HCT116 (cell line): ENCODE measurements around the gene KATNAL2. TPM values are rescaled to one million over a fixed set of nuclear protein-coding genes. Genes with fewer than 3 reads are reported as not detected.

Experiments
- ATAC-seq: fragments of 200-7000 bp; cut with Tn5 transposase; 2 replicates; pipeline ENCODE4 v1.9.1; 2020; ENCODE audit warnings: mild to moderate bottlenecking, moderate library complexity
- BruUV-seq: library from RNA; stranded (reverse); fragments of 400-500 nt; replicated peaks from 2 replicates; lab custom pipeline; 2021; lab: Mats Ljungman, UMichigan
- CTCF ChIA-PET: fragments of 300-600 bp; sonication (Branson Sonifier 250); formaldehyde crosslinking; loops from one replicate; lab custom pipeline; 2021; ENCODE audit warnings: antibody characterized with exemption; lab: Charles Lee
- POLR2A ChIA-PET: fragments of 300-600, 350-600 bp; sonication (Branson Sonifier 250); formaldehyde crosslinking; loops from one replicate; lab custom pipeline; 2021; ENCODE audit warnings: antibody characterized with exemption; lab: Charles Lee
- RAD21 ChIA-PET, 2 experiments: fragments of 300-600 bp; sonication (Branson Sonifier 250); formaldehyde crosslinking; loops; one replicate each; lab custom pipeline; 2023; ENCODE audit warnings: low total read pairs in 2 of 2; ENCODE audit not compliant: uncharacterized antibody in 2 of 2, unreplicated experiment in 2 of 2, low non-redundant PET in 1 of 2; lab: Charles Lee
- DNase-seq: peaks from one replicate; pipeline ENCODE4 v3.0.0-alpha.2; 2010; ENCODE audit warnings: low read depth, low spot score
- H2AFZ ChIP-seq: fragments of 200-600 bp; shearing (Covaris generic), sonication (generic); 2 replicates; pipeline ENCODE4 v1.6.1; 2017; ENCODE audit warnings: low read depth, mixed run types, mixed read lengths, antibody characterized with exemption, low read length; ENCODE audit not compliant: poor library complexity, severe bottlenecking
- H3K27ac ChIP-seq: 2 replicates; pipeline ENCODE4 v1.5.1; 2012; ENCODE audit warnings: low read depth, low read length
- H3K27me3 ChIP-seq: fragments of 200-600 bp; sonication (generic); 2 replicates; pipeline ENCODE4 v1.6.1; 2016; ENCODE audit warnings: mixed run types, low read length, mixed read lengths; ENCODE audit not compliant: insufficient read depth
- H3K36me3 ChIP-seq, 2 experiments: fragments of 200-500 bp in 1 of 2; fragments of 200-600 bp in 1 of 2; sonication (Bioruptor generic) in 1 of 2; sonication (generic) in 1 of 2; 2 replicates each; pipeline versions ENCODE4 v1.5.1 to v1.6.1; 2014 to 2016; ENCODE audit warnings: low read length in 2 of 2, inconsistent platforms in 1 of 2, mixed read lengths in 1 of 2, mixed run types in 1 of 2; ENCODE audit not compliant: insufficient read depth in 2 of 2, control insufficient read depth in 1 of 2
- H3K4me1 ChIP-seq, 2 experiments: fragments of 200-600 bp in 1 of 2; sonication (generic) in 1 of 2; 2 replicates each; pipeline versions ENCODE4 v1.5.1 to v1.6.1; 2012 to 2017; ENCODE audit warnings: low read length in 2 of 2, inconsistent platforms in 1 of 2, mild to moderate bottlenecking in 1 of 2, mixed read lengths in 1 of 2, mixed run types in 1 of 2, moderate library complexity in 1 of 2; ENCODE audit not compliant: insufficient read depth in 2 of 2, control insufficient read depth in 1 of 2
- H3K4me2 ChIP-seq: fragments of 200-600 bp; sonication (generic); 2 replicates; pipeline ENCODE4 v1.6.1; 2017; ENCODE audit warnings: mixed run types, low read length, mixed read lengths
- H3K4me3 ChIP-seq, 2 experiments: fragments of 200-600 bp in 1 of 2; sonication (generic) in 1 of 2; replicated peaks in 1 of 2; 2 replicates each; pipeline ENCODE4 v1.5.1; 2011 to 2016; ENCODE audit warnings: low read length in 2 of 2, control low read depth in 1 of 2, low read depth in 1 of 2, mild to moderate bottlenecking in 1 of 2, mixed read lengths in 1 of 2, mixed run types in 1 of 2
- H3K79me2 ChIP-seq: fragments of 200-600 bp; sonication (generic); 2 replicates; pipeline ENCODE4 v1.6.1; 2017; ENCODE audit warnings: mild to moderate bottlenecking, mixed run types, low read length, moderate library complexity, mixed read lengths; ENCODE audit not compliant: insufficient read depth
- H3K9ac ChIP-seq: fragments of 200-600 bp; sonication (generic); 2 replicates; pipeline ENCODE4 v1.6.1; 2016; ENCODE audit warnings: low read length, mixed read lengths
- H3K9me2 ChIP-seq: fragments of 200-600 bp; sonication (generic), shearing (Covaris generic); 2 replicates; pipeline ENCODE4 v1.6.1; 2017; ENCODE audit warnings: mixed run types, mild to moderate bottlenecking, moderate library complexity; ENCODE audit not compliant: insufficient read depth
- H3K9me3 ChIP-seq, 2 experiments: fragments of 200-500 bp in 1 of 2; fragments of 200-600 bp in 1 of 2; sonication (Bioruptor generic) in 1 of 2; sonication (generic) in 1 of 2; 2 replicates each; pipeline ENCODE4 v1.6.1; 2014 to 2017; ENCODE audit warnings: low read length in 2 of 2, mixed read lengths in 2 of 2, inconsistent platforms in 1 of 2, low read depth in 1 of 2, mild to moderate bottlenecking in 1 of 2, mixed run types in 1 of 2, moderate library complexity in 1 of 2; ENCODE audit not compliant: control insufficient read depth in 1 of 2, insufficient read depth in 1 of 2
- H4K20me1 ChIP-seq: fragments of 200-600 bp; sonication (generic), shearing (Covaris generic); 2 replicates; pipeline ENCODE4 v1.6.1; 2017; ENCODE audit warnings: mixed run types, mild to moderate bottlenecking, moderate library complexity; ENCODE audit not compliant: insufficient read depth
- EGR1 ChIP-seq: IDR thresholded peaks from 2 replicates; pipeline ENCODE4 v1.6.1; 2012; ENCODE audit warnings: low read depth
- EZH2phosphoT487 ChIP-seq: fragments of 200-600 bp; IDR thresholded peaks from 2 replicates; pipeline ENCODE4 v1.6.1; 2018; ENCODE audit warnings: antibody characterized with exemption, borderline replicate concordance
- JUND ChIP-seq: IDR thresholded peaks from 2 replicates; pipeline ENCODE4 v1.6.1; 2012
- POLR2A ChIP-seq: IDR thresholded peaks from 2 replicates; pipeline ENCODE4 v1.7.0; 2011; ENCODE audit warnings: borderline replicate concordance; ENCODE audit not compliant: insufficient read depth, insufficient read length; ENCODE audit errors: extremely low read depth
- REST ChIP-seq: IDR thresholded peaks from 2 replicates; pipeline ENCODE4 v1.6.1; 2012; ENCODE audit warnings: low read depth
- TCF7L2 ChIP-seq: IDR thresholded peaks from 2 replicates; pipeline ENCODE4 v1.7.0; 2011; ENCODE audit warnings: borderline replicate concordance, inconsistent platforms; ENCODE audit not compliant: insufficient read depth, insufficient read length; ENCODE audit errors: extremely low read depth
- YY1 ChIP-seq: IDR thresholded peaks from 2 replicates; pipeline ENCODE4 v1.6.1; 2011; ENCODE audit warnings: low read length, low read depth, moderate library complexity, mild to moderate bottlenecking; ENCODE audit not compliant: insufficient replicate concordance; ENCODE audit errors: extremely low read depth
- ZFX ChIP-seq: fragments of 450-650 bp; IDR thresholded peaks from 2 replicates; pipeline ENCODE4 v1.6.1; 2017
- intact Hi-C: fragments of 100-400 bp; cut with micrococcal nuclease; formaldehyde crosslinking; loops from 2 replicates; pipeline ENCODE4 v1.10.0; 2022
- total RNA-seq: library from RNA; stranded (reverse); gene quantifications from one replicate; pipeline ENCODE4 v1.2.1, GENCODE V29; 2021; ENCODE audit not compliant: unreplicated experiment
- TF ChIP-seq, protein P1 (sequence below): IDR thresholded peaks from 2 replicates; pipeline ENCODE4 v1.6.1; 2011; ENCODE audit warnings: mild to moderate bottlenecking, low read length, moderate library complexity; ENCODE audit not compliant: insufficient replicate concordance; ENCODE audit errors: extremely low read depth
- TF ChIP-seq, protein P2 (sequence below), 3 experiments: fragments of 200-600 bp in 1 of 3; sonication (generic) in 1 of 3; IDR thresholded peaks in 2 of 3; conservative IDR thresholded peaks in 1 of 3; 2 replicates each; pipeline ENCODE4 v1.5.1; 2012 to 2017; ENCODE audit warnings: low read depth in 2 of 3, low read length in 2 of 3, antibody characterized with exemption in 1 of 3, borderline replicate concordance in 1 of 3, control low read depth in 1 of 3, mild to moderate bottlenecking in 1 of 3, mixed read lengths in 1 of 3, mixed run types in 1 of 3, moderate library complexity in 1 of 3; ENCODE audit not compliant: insufficient read depth in 1 of 3

KATNAL2 gene
- total RNA-seq, 1 experiment from 2014 or later: 2.0 TPM

GRCh38 chr18:47115205-47115604 is 197.8 kb downstream of the KATNAL2 start:
- CTCF ChIA-PET: no interaction called here
- Histone ChIP-seq H2AFZ (no peak overlapping the region), H3K4me3 (no peak overlapping the region), H3K9me2 (no peaks in the 10 kb centered on the region), H3K4me1 (no peaks in the 10 kb centered on the region), H3K4me2 (no peak overlapping the region), H3K36me3 (peaks cover 0 to 4% of the 10 kb centered on the region in 2 experiments; a peak in 1 of 4 replicates), H3K27ac (no peak overlapping the region), H3K27me3 (no peaks in the 10 kb centered on the region), H3K79me2 (no peaks in the 10 kb centered on the region), H4K20me1 (no peaks in the 10 kb centered on the region), H3K9ac (no peak overlapping the region), H3K9me3 (no peaks in the 10 kb centered on the region)
- BruUV-seq: no TSS peak
- ATAC-seq: no peak
- DNase-seq: no peak
- POLR2A ChIA-PET: no interaction called here
- intact Hi-C loops: no loop called here
- TF ChIP-seq ZFX: no peak
- no peak for TF ChIP-seq POLR2A
- TF ChIP-seq, protein P1, sequence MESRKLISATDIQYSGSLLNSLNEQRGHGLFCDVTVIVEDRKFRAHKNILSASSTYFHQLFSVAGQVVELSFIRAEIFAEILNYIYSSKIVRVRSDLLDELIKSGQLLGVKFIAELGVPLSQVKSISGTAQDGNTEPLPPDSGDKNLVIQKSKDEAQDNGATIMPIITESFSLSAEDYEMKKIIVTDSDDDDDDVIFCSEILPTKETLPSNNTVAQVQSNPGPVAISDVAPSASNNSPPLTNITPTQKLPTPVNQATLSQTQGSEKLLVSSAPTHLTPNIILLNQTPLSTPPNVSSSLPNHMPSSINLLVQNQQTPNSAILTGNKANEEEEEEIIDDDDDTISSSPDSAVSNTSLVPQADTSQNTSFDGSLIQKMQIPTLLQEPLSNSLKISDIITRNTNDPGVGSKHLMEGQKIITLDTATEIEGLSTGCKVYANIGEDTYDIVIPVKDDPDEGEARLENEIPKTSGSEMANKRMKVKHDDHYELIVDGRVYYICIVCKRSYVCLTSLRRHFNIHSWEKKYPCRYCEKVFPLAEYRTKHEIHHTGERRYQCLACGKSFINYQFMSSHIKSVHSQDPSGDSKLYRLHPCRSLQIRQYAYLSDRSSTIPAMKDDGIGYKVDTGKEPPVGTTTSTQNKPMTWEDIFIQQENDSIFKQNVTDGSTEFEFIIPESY: no peak
- TF ChIP-seq EGR1: no peak
- no peak for TF ChIP-seq TCF7L2
- RAD21 ChIA-PET: no interaction called here

DNA sequence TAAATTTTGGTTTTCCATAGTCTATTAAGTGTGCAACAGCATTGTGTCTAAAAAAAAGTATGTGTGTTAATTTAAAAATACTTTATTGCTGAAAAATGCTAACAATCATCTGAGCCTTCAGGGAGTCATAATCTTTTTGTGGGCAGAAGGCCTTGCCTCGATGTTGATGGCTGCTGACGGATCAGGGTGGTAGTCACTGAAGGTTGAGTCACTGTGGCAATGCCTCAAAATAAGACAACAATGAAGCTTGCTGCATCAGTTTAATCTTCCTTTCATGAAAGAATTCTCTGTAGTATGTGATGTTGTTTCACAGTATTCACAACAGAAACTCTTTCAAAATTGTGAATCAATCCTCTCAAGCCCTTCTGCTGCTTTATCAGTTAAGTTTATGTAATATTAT is 201.6 kb downstream of the KATNAL2 start:
- Histone ChIP-seq H3K4me3 (no peak overlapping the region), H3K4me1 (no peaks in the 10 kb centered on the region), H3K36me3 (no peaks in the 10 kb centered on the region; a peak in 1 of 4 replicates), H3K9ac (no peak overlapping the region), H3K27me3 (no peaks in the 10 kb centered on the region), H3K9me3 (no peaks in the 10 kb centered on the region), H3K4me2 (no peak overlapping the region), H3K9me2 (no peaks in the 10 kb centered on the region), H3K27ac (no peak overlapping the region), H4K20me1 (no peaks in the 10 kb centered on the region), H2AFZ (no peak overlapping the region), H3K79me2 (0 out of 2 replicates have a peak, but pooled peaks cover 3% of the 10 kb centered on the region)
- intact Hi-C loops: no loop called here
- ChIA-PET CTCF (no interaction called here), POLR2A (no interaction called here), RAD21 (no interaction called here)
- no peak for ATAC-seq
- no TSS peak for BruUV-seq
- DNase-seq: no peak
- TF ChIP-seq, protein P2, sequence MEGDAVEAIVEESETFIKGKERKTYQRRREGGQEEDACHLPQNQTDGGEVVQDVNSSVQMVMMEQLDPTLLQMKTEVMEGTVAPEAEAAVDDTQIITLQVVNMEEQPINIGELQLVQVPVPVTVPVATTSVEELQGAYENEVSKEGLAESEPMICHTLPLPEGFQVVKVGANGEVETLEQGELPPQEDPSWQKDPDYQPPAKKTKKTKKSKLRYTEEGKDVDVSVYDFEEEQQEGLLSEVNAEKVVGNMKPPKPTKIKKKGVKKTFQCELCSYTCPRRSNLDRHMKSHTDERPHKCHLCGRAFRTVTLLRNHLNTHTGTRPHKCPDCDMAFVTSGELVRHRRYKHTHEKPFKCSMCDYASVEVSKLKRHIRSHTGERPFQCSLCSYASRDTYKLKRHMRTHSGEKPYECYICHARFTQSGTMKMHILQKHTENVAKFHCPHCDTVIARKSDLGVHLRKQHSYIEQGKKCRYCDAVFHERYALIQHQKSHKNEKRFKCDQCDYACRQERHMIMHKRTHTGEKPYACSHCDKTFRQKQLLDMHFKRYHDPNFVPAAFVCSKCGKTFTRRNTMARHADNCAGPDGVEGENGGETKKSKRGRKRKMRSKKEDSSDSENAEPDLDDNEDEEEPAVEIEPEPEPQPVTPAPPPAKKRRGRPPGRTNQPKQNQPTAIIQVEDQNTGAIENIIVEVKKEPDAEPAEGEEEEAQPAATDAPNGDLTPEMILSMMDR (IDR thresholded peaks at IDR 0.05 in 2 of 3, conservative IDR thresholded peaks at IDR 0.05 in 1 of 3; ENCODE audit: borderline replicate concordance in 1 of 3, insufficient read depth in 1 of 3, low read depth in 2 of 3, low read length in 2 of 3): no peak
- no peak for TF ChIP-seq REST
- TF ChIP-seq YY1: no peak
- TF ChIP-seq TCF7L2: no peak
- TF ChIP-seq EGR1: no peak
- no peak for TF ChIP-seq JUND
- TF ChIP-seq EZH2phosphoT487: no peak
